DND-41 (cell line): ENCODE data around the gene NCMAP.

ENCODE experiments used
- ATAC-seq: fragments of 200-7000 bp; cut with Tn5 transposase; 3 replicates; pipeline ENCODE4 v1.9.1; 2021; ENCODE audit warnings: low read depth; ENCODE audit not compliant: insufficient read depth
- DNase-seq: peaks from one replicate; pipeline ENCODE4 v3.0.0-alpha.2; 2020
- H2AFZ ChIP-seq: 2 replicates; pipeline ENCODE4 v1.6.0; 2012; ENCODE audit warnings: low read depth, low read length
- H3K27ac ChIP-seq: 2 replicates; pipeline ENCODE4 v1.5.1; 2012; ENCODE audit warnings: low read length, inconsistent platforms
- H3K27me3 ChIP-seq: fragments of 200-600 bp; sonication (generic); 2 replicates; pipeline ENCODE4 v1.6.0; 2012; ENCODE audit warnings: low read length, mild to moderate bottlenecking, inconsistent platforms; ENCODE audit not compliant: insufficient read depth, poor library complexity
- H3K36me3 ChIP-seq: 2 replicates; pipeline ENCODE4 v1.5.1; 2012; ENCODE audit warnings: low read length, inconsistent platforms; ENCODE audit not compliant: insufficient read depth
- H3K4me1 ChIP-seq: 2 replicates; pipeline ENCODE4 v1.5.1; 2012; ENCODE audit warnings: mild to moderate bottlenecking, low read length; ENCODE audit not compliant: insufficient read depth
- H3K4me2 ChIP-seq: 2 replicates; pipeline ENCODE4 v1.6.0; 2012; ENCODE audit warnings: mild to moderate bottlenecking, moderate library complexity, low read length, inconsistent platforms; ENCODE audit not compliant: insufficient read depth
- H3K4me3 ChIP-seq, 2 experiments: fragments of 200-600 bp in 1 of 2; shearing (Covaris generic) in 1 of 2; 2 replicates each; pipeline ENCODE4 v1.5.1; 2012 to 2016; ENCODE audit warnings: inconsistent platforms in 2 of 2, low read length in 2 of 2, mild to moderate bottlenecking in 2 of 2, low read depth in 1 of 2, moderate library complexity in 1 of 2
- H3K79me2 ChIP-seq: 2 replicates; pipeline ENCODE4 v1.6.0; 2012; ENCODE audit warnings: low read length, inconsistent platforms; ENCODE audit not compliant: insufficient read depth
- H3K9ac ChIP-seq: 2 replicates; pipeline ENCODE4 v1.6.0; 2012; ENCODE audit warnings: low read depth, mild to moderate bottlenecking, inconsistent platforms, low read length, moderate library complexity
- H3K9me3 ChIP-seq: 2 replicates; pipeline ENCODE4 v1.5.1; 2012; ENCODE audit warnings: low read length, moderate library complexity, mild to moderate bottlenecking, inconsistent platforms; ENCODE audit not compliant: insufficient read depth, severe bottlenecking
- H4K20me1 ChIP-seq: 2 replicates; pipeline ENCODE4 v1.6.0; 2012; ENCODE audit warnings: low read length; ENCODE audit not compliant: insufficient read depth
- CTCF ChIP-seq: IDR thresholded peaks from 2 replicates; pipeline ENCODE4 v1.5.1; 2012; ENCODE audit warnings: borderline replicate concordance, low read length, moderate library complexity, mild to moderate bottlenecking; ENCODE audit not compliant: poor library complexity, severe bottlenecking; ENCODE audit errors: extremely low read depth
- EZH2 ChIP-seq: IDR thresholded peaks from 3 replicates; pipeline ENCODE4 v1.6.1; 2012; ENCODE audit warnings: borderline replicate concordance, low read depth, mild to moderate bottlenecking, moderate library complexity, low read length, inconsistent platforms; ENCODE audit not compliant: severe bottlenecking

NCMAP gene

GRCh38 chr1:24535021-24535424, 20.9 kb upstream of the NCMAP start:
- H3K27ac ChIP-seq: peak overlapping the region; percentile 70

GRCh38 chr1:24535778-24536177, 20.1 kb upstream of the NCMAP start:
- no peak for TF ChIP-seq CTCF
- TF ChIP-seq EZH2: no peak
- Histone ChIP-seq H3K4me2 (peak overlapping the region; percentile 87; the same call in 1 of the 2 replicates), H3K4me1 (peaks cover 24% of the 10 kb centered on the region), H2AFZ (peak overlapping the region; percentile 68), H3K9ac (no peak overlapping the region), H3K4me3 (no peak overlapping the region), H4K20me1 (no peaks in the 10 kb centered on the region), H3K36me3 (no peaks in the 10 kb centered on the region), H3K27me3 (peaks cover 3% of the 10 kb centered on the region), H3K79me2 (no peaks in the 10 kb centered on the region), H3K27ac (no peak overlapping the region), H3K9me3 (no peaks in the 10 kb centered on the region)
- DNase-seq: no peak
- no peak for ATAC-seq

More at GRCh38 chr1:24535021-24535424, 20.9 kb upstream of the NCMAP start:
- peak; percentile 92 for ATAC-seq
- peak overlapping the region; percentile 87 for H3K4me2 ChIP-seq
- no peaks in the 10 kb centered on the region for H3K79me2 ChIP-seq
- H3K27me3 ChIP-seq: peaks cover 3% of the 10 kb centered on the region
- no peaks in the 10 kb centered on the region for H3K36me3 ChIP-seq
- peak; percentile 9 for TF ChIP-seq CTCF
- TF ChIP-seq EZH2: no peak
- H3K9me3 ChIP-seq: no peaks in the 10 kb centered on the region
- no peaks in the 10 kb centered on the region for H4K20me1 ChIP-seq
- DNase-seq: peak; percentile 75
- H3K9ac ChIP-seq: peak overlapping the region; percentile 58
- peak overlapping the region; percentile 93 for H2AFZ ChIP-seq
- peaks cover 24% of the 10 kb centered on the region for H3K4me1 ChIP-seq
- H3K4me3 ChIP-seq: peak overlapping the region; percentile 28 to 69; a peak in 3 of 4 replicates

GRCh38 chr1:24536391-24536840, 19.5 kb upstream of the NCMAP start:
- H3K27me3 ChIP-seq: peaks cover 3% of the 10 kb centered on the region
- no peak overlapping the region for H3K4me2 ChIP-seq
- no peak for ATAC-seq
- H3K9me3 ChIP-seq: no peaks in the 10 kb centered on the region
- no peak overlapping the region for H3K27ac ChIP-seq
- TF ChIP-seq EZH2: no peak
- TF ChIP-seq CTCF: no peak
- H3K79me2 ChIP-seq: no peaks in the 10 kb centered on the region
- H2AFZ ChIP-seq: peak overlapping the region; percentile 26; the same call in 1 of the 2 replicates
- H3K36me3 ChIP-seq: no peaks in the 10 kb centered on the region
- no peak overlapping the region for H3K9ac ChIP-seq
- no peak overlapping the region for H3K4me3 ChIP-seq
- peaks cover 24% of the 10 kb centered on the region for H3K4me1 ChIP-seq
- no peaks in the 10 kb centered on the region for H4K20me1 ChIP-seq
- DNase-seq: peak; percentile 17
